ENCODE measurements around the gene PPP2R3B.
"Not testable (repeated sequence)": the region's sequence is repeated elsewhere in the genome, so short reads cannot be mapped to it uniquely, and the experiment has no call there.

The PPP2R3B gene

DNA sequence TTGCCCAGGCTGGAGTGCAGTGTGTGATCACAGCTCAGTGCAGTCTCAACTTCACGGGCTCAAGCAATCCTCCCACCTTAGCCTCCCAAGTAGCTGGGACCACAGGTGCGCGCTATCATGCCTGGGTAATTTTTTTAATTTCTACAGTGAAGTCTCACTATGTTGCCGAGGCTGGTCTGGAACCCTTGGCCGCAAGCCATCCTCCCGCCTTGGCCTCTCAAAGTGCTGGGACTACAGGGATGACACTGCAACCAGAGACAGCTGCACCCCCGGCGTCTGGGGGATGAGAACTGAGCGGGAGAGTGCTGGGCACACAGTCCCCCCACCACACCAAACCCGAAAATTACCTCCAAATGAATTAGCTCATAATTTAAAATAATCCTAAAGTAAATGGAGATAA is 35.0 kb downstream of the PPP2R3B start (continued):
- TF ChIP-seq, protein P1, sequence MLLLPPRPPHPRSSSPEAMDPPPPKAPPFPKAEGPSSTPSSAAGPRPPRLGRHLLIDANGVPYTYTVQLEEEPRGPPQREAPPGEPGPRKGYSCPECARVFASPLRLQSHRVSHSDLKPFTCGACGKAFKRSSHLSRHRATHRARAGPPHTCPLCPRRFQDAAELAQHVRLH (tag by site-specific recombination; IDR thresholded peaks at IDR 0.05): no peak
- TF ChIP-seq ZNF404 (tag by site-specific recombination; IDR thresholded peaks at IDR 0.05): no peak
- no peak for TF ChIP-seq ZNF274 (IDR thresholded peaks at IDR 0.05; ENCODE audit: low read length)
- no peak for TF ChIP-seq ZNF274 (tag by site-specific recombination; IDR thresholded peaks at IDR 0.05; ENCODE audit: borderline replicate concordance)

GRCh38 chrX:351324-351641 is 35.4 kb downstream of the PPP2R3B start:
- CTCF ChIA-PET; H3K9me3 ChIP-seq (ENCODE audit: control insufficient read depth, insufficient read depth, low read depth, low read length); H3K4me3 ChIP-seq (ENCODE audit: low read depth, low read length); H3K4me1 ChIP-seq (ENCODE audit: control insufficient read depth, insufficient read depth, low read length); H3K27ac ChIP-seq (ENCODE audit: extremely low read depth, low read depth, low read length); POLR2A ChIA-PET: not testable (repeated sequence)
- peaks cover 0 to 17% of the 10 kb centered on the region in 2 experiments; a peak in 2 of 3 replicates for H3K36me3 ChIP-seq (ENCODE audit: control insufficient read depth in 2 of 2, insufficient read depth in 1 of 2, low read length in 2 of 2)

- TF ChIP-seq, protein P2, sequence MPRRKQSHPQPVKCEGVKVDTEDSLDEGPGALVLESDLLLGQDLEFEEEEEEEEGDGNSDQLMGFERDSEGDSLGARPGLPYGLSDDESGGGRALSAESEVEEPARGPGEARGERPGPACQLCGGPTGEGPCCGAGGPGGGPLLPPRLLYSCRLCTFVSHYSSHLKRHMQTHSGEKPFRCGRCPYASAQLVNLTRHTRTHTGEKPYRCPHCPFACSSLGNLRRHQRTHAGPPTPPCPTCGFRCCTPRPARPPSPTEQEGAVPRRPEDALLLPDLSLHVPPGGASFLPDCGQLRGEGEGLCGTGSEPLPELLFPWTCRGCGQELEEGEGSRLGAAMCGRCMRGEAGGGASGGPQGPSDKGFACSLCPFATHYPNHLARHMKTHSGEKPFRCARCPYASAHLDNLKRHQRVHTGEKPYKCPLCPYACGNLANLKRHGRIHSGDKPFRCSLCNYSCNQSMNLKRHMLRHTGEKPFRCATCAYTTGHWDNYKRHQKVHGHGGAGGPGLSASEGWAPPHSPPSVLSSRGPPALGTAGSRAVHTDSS (tag by site-specific recombination; IDR thresholded peaks at IDR 0.05): no peak
- no peak for TF ChIP-seq ZNF837 (tag by site-specific recombination; IDR thresholded peaks at IDR 0.05)
- TF ChIP-seq, protein P3, sequence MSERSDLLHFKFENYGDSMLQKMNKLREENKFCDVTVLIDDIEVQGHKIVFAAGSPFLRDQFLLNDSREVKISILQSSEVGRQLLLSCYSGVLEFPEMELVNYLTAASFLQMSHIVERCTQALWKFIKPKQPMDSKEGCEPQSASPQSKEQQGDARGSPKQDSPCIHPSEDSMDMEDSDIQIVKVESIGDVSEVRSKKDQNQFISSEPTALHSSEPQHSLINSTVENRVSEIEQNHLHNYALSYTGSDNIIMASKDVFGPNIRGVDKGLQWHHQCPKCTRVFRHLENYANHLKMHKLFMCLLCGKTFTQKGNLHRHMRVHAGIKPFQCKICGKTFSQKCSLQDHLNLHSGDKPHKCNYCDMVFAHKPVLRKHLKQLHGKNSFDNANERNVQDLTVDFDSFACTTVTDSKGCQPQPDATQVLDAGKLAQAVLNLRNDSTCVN (tag by site-specific recombination; optimal IDR thresholded peaks at IDR 0.05): no peak
- TF ChIP-seq TRIM28 (IDR thresholded peaks at IDR 0.05; ENCODE audit: borderline replicate concordance, low read length): no peak
- no peak for TF ChIP-seq ZFP3 (tag by site-specific recombination; IDR thresholded peaks at IDR 0.05; ENCODE audit: low read depth)
- TF ChIP-seq, protein P4, sequence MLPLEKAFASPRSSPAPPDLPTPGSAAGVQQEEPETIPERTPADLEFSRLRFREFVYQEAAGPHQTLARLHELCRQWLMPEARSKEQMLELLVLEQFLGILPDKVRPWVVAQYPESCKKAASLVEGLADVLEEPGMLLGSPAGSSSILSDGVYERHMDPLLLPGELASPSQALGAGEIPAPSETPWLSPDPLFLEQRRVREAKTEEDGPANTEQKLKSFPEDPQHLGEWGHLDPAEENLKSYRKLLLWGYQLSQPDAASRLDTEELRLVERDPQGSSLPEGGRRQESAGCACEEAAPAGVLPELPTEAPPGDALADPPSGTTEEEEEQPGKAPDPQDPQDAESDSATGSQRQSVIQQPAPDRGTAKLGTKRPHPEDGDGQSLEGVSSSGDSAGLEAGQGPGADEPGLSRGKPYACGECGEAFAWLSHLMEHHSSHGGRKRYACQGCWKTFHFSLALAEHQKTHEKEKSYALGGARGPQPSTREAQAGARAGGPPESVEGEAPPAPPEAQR (tag by site-specific recombination; IDR thresholded peaks at IDR 0.05): no peak
- no peak for TF ChIP-seq ZNF561 (tag by site-specific recombination; IDR thresholded peaks at IDR 0.05; ENCODE audit: borderline replicate concordance)
- TF ChIP-seq, protein P5, sequence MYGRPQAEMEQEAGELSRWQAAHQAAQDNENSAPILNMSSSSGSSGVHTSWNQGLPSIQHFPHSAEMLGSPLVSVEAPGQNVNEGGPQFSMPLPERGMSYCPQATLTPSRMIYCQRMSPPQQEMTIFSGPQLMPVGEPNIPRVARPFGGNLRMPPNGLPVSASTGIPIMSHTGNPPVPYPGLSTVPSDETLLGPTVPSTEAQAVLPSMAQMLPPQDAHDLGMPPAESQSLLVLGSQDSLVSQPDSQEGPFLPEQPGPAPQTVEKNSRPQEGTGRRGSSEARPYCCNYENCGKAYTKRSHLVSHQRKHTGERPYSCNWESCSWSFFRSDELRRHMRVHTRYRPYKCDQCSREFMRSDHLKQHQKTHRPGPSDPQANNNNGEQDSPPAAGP (tag by site-specific recombination; IDR thresholded peaks at IDR 0.05): no peak
- no peak for TF ChIP-seq ZNF132 (tag by site-specific recombination; IDR thresholded peaks at IDR 0.05; ENCODE audit: borderline replicate concordance)
- TF ChIP-seq RBAK (tag by site-specific recombination; IDR thresholded peaks at IDR 0.05): no peak
- TF ChIP-seq, protein P6, sequence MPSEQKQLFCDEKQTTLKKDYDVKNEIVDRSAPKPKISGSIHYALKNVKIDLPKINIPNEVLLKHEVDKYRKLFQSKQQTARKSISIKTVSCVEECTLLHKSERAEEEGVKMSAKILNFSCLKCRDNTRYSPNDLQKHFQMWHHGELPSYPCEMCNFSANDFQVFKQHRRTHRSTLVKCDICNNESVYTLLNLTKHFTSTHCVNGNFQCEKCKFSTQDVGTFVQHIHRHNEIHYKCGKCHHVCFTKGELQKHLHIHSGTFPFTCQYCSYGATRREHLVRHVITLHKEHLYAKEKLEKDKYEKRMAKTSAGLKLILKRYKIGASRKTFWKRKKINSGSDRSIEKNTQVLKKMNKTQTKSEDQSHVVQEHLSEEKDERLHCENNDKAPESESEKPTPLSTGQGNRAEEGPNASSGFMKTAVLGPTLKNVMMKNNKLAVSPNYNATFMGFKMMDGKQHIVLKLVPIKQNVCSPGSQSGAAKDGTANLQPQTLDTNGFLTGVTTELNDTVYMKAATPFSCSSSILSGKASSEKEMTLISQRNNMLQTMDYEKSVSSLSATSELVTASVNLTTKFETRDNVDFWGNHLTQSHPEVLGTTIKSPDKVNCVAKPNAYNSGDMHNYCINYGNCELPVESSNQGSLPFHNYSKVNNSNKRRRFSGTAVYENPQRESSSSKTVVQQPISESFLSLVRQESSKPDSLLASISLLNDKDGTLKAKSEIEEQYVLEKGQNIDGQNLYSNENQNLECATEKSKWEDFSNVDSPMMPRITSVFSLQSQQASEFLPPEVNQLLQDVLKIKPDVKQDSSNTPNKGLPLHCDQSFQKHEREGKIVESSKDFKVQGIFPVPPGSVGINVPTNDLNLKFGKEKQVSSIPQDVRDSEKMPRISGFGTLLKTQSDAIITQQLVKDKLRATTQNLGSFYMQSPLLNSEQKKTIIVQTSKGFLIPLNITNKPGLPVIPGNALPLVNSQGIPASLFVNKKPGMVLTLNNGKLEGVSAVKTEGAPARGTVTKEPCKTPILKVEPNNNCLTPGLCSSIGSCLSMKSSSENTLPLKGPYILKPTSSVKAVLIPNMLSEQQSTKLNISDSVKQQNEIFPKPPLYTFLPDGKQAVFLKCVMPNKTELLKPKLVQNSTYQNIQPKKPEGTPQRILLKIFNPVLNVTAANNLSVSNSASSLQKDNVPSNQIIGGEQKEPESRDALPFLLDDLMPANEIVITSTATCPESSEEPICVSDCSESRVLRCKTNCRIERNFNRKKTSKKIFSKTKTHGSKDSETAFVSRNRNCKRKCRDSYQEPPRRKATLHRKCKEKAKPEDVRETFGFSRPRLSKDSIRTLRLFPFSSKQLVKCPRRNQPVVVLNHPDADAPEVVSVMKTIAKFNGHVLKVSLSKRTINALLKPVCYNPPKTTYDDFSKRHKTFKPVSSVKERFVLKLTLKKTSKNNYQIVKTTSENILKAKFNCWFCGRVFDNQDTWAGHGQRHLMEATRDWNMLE (tag by site-specific recombination; conservative IDR thresholded peaks at IDR 0.05; ENCODE audit: low read depth): no peak
- no peak overlapping the region for H3K27ac ChIP-seq (ENCODE audit: extremely low read depth, low read depth, low read length)
- H3K9me3 ChIP-seq (ENCODE audit: control insufficient read depth, insufficient read depth, low read depth, low read length): no peaks in the 10 kb centered on the region
- ChIA-PET CTCF (no interaction called here), POLR2A (no interaction called here)
- no peaks in the 10 kb centered on the region for H3K4me1 ChIP-seq (ENCODE audit: control insufficient read depth, insufficient read depth, low read length)
- H3K36me3 ChIP-seq (ENCODE audit: control insufficient read depth in 2 of 2, insufficient read depth in 1 of 2, low read length in 2 of 2): peaks cover 0 to 17% of the 10 kb centered on the region in 2 experiments; a peak in 2 of 3 replicates
- no peak overlapping the region for H3K4me3 ChIP-seq (ENCODE audit: low read depth, low read length)
Observed at GRCh38 chrX:350534-351323, 36.0 kb downstream of the PPP2R3B start.
